Activated CD4-positive, alpha-beta T cell treated with anti-CD3 and anti-CD28 coated beads, Interleukin-2, amount 10 ng/mL, durations not matched to agents 24 days and 14 days (primary cell): ENCODE results near the gene WAPL. TPM values are rescaled to one million over a fixed set of nuclear protein-coding genes. Genes with fewer than 3 reads are reported as not detected.

ENCODE experiments used
- DNase-seq: peaks from one replicate; pipeline ENCODE4 v3.0.0; 2022
- H3K27ac Mint-ChIP-seq: one replicate; pipeline ENCODE4 v1.8.0; 2022; ENCODE audit warnings: mild to moderate bottlenecking, mixed read lengths
- H3K27me3 Mint-ChIP-seq: one replicate; pipeline ENCODE4 v1.8.0; 2022; ENCODE audit warnings: mixed read lengths
- H3K36me3 Mint-ChIP-seq: one replicate; pipeline ENCODE4 v1.8.0; 2022; ENCODE audit warnings: low read depth, mild to moderate bottlenecking, mixed read lengths
- H3K4me1 Mint-ChIP-seq: one replicate; pipeline ENCODE4 v1.8.0; 2021; ENCODE audit warnings: mixed read lengths
- H3K4me3 Mint-ChIP-seq: one replicate; pipeline ENCODE4 v1.8.0; 2022; ENCODE audit warnings: mild to moderate bottlenecking, moderate library complexity, mixed read lengths
- H3K9me3 Mint-ChIP-seq: one replicate; pipeline ENCODE4 v1.8.0; 2021; ENCODE audit warnings: mixed read lengths
- intact Hi-C: fragments of 100-400 bp; cut with micrococcal nuclease; formaldehyde crosslinking; loops from one replicate; pipeline ENCODE4 v1.15.1; 2023
- total RNA-seq: library from RNA; stranded (reverse); gene quantifications from 2 replicates; pipeline ENCODE4 v1.2.3, GENCODE V29; 2022

The WAPL gene
- total RNA-seq, 1 donor from 2014 or later: 50.6 TPM

DNA sequence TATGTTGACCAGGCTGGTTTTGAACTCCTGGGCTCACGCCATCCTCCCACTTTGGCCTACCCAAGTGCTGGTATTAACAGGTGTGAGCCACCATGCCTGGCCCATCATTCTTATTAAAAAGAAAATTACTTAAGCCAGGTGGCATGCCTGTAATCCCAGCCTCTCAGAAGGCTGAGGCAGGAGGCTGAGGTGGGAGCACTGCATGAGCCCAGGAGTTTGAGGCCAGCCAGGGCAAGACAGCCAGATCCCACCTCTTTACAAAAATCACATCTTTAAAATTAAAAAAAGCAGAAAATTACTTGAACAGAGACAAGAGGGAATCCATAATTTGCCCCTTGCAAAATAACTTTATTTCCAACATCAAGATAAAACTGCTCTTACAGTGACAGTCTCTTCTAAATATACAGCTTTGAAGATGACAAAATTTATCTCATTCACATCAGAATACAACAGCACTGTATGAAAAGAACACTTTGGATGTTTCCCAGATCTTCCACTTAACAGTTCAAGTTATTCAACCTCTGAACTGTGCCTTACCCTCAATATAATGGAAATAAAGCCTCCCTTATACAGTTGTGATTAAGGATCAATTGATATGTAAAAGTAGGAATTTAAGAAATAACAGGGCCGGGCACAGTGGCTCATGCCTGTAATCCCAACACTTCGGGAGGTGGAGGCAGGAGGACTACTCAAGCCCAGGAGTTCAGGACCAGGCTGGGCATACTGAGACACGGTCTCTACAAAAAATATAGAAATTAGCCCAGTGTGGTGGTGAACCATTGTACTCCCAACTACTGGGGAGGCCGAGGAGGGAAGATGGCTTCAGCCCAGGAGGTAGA, 10.3 kb downstream of the WAPL start:
- intact Hi-C loops: no loop called here

DNA sequence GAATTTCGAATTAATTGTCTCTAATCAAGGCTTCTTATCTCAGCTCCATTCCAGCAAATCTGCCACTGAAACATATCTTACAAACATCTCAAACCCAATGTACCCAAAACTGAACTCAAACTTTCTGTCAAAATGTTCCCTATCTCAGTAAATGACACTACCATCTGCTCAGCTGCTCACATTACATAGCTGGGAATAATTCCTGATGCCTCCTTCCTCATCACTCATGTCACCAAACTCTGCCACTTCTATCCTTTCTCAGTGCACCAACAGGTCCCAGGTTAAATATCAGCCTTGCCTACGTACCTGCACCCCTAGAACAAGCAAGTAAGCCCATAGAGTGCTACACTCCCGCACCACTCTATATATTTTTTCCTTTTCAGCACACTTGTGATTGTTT, 12.4 kb downstream of the WAPL start:
- intact Hi-C loops: no loop called here
- Mint-ChIP-seq H3K36me3 (peaks cover 21% of the 10 kb centered on the region), H3K27ac (no peak overlapping the region), H3K9me3 (no peaks in the 10 kb centered on the region), H3K4me1 (peaks cover 26% of the 10 kb centered on the region), H3K27me3 (no peaks in the 10 kb centered on the region), H3K4me3 (no peak overlapping the region)
- no peak for DNase-seq

More for the DNA sequence above, 10.3 kb downstream of the WAPL start:
- DNase-seq: no peak
- Mint-ChIP-seq H3K36me3 (peaks cover 34% of the 10 kb centered on the region), H3K27me3 (no peaks in the 10 kb centered on the region), H3K4me1 (peaks cover 39% of the 10 kb centered on the region), H3K27ac (no peak overlapping the region), H3K4me3 (no peak overlapping the region), H3K9me3 (no peaks in the 10 kb centered on the region)

DNA sequence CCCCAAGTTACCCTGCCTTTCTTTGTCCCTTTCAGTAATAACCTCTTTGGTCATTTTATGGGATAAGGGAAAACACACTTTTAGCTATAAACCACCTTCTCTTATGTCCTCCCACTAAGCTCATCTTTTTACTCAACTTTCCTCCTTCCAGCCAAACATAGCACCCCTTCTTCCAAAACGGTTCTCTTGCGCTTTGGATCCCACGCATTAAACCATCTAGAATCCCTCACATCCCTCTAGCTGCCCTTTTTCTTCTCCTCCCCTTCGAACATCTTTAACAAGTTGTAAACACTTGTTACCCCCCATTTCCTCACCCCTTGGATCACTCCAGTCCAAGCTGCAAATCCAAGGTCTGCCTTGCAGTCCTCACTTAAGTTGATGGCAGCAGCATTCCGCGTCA, 13.4 kb downstream of the WAPL start:
- H3K36me3 Mint-ChIP-seq: peaks cover 18% of the 10 kb centered on the region

DNA sequence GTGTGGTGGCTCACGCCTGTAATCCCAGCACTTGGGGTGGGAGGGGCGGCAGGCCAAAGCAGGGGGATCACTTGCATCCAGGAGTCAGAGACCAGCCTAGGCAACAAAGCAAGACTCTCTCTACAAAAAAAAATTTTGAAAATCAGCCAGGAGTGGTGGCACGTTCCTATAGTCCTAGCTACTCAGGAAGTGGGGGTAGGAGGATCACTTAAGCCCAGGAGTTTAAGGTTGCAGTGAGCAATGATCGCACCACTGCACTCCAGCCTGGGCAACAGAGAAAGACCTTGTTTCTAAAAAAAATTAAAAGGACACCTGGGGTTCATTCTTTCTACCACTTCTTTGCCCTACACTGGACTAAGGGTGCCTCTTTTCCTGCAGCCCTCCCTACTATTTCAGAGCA, 15.1 kb downstream of the WAPL start:
- Mint-ChIP-seq H3K4me1 (peaks cover 17% of the 10 kb centered on the region), H3K4me3 (no peak overlapping the region), H3K27ac (no peak overlapping the region), H3K36me3 (peaks cover 16% of the 10 kb centered on the region), H3K9me3 (no peaks in the 10 kb centered on the region), H3K27me3 (no peaks in the 10 kb centered on the region)
- no peak for DNase-seq
- intact Hi-C loops: no loop called here

More for the DNA sequence above, 13.4 kb downstream of the WAPL start:
- peaks cover 19% of the 10 kb centered on the region for H3K4me1 Mint-ChIP-seq
- H3K27ac Mint-ChIP-seq: no peak overlapping the region
- H3K4me3 Mint-ChIP-seq: no peak overlapping the region
- no peak for DNase-seq
- no peaks in the 10 kb centered on the region for H3K9me3 Mint-ChIP-seq
- no peaks in the 10 kb centered on the region for H3K27me3 Mint-ChIP-seq
- intact Hi-C loops: no loop called here

DNA sequence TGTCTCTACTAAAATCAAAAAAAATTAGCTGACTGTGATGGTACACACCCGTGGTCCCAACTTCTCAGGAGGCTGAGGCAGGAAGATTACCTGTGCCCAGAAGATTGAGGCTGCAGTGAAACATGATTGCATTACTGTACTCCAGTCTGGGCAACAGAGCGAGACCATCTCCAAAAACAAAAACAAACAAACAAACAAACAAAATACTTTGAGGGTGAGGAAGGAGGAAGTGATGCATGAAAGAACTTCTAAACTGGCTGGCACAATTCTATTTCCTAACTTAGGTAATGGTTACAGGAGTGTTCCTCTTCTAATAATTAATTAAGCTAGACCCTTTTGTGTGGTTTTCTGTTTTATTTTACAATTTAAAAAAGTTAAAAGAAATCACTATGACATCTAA, 15.5 kb downstream of the WAPL start:
- H3K36me3 Mint-ChIP-seq: peaks cover 15% of the 10 kb centered on the region
- H3K27me3 Mint-ChIP-seq: no peaks in the 10 kb centered on the region
- H3K9me3 Mint-ChIP-seq: no peaks in the 10 kb centered on the region
- H3K27ac Mint-ChIP-seq: no peak overlapping the region
- peaks cover 17% of the 10 kb centered on the region for H3K4me1 Mint-ChIP-seq
- no peak for DNase-seq
- no peak overlapping the region for H3K4me3 Mint-ChIP-seq
- intact Hi-C loops: no loop called here

DNA sequence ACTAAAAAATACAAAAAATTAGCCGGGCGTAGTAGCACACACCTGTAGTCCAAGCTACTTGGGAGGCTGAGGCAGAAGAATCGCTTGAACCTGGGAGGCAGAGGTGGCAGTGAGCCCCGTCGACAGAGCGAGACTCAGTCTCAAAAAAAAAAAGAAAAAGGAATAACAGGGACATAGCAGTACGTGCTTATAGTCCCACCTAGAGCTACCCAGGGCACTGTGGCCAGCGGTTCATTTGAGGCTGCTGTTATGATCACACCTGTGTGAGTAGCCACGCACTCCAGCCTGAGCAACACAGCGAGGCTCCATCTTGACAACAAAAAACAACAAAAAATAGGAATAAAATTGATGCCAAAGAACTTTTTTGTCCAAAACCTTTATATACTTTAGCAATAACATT, 17.1 kb downstream of the WAPL start:
- DNase-seq: no peak
- no peak overlapping the region for H3K27ac Mint-ChIP-seq
- no peaks in the 10 kb centered on the region for H3K9me3 Mint-ChIP-seq
- intact Hi-C loops: no loop called here
- H3K27me3 Mint-ChIP-seq: no peaks in the 10 kb centered on the region
- H3K36me3 Mint-ChIP-seq: peaks cover 23% of the 10 kb centered on the region
- no peak overlapping the region for H3K4me3 Mint-ChIP-seq
- peaks cover 23% of the 10 kb centered on the region for H3K4me1 Mint-ChIP-seq

DNA sequence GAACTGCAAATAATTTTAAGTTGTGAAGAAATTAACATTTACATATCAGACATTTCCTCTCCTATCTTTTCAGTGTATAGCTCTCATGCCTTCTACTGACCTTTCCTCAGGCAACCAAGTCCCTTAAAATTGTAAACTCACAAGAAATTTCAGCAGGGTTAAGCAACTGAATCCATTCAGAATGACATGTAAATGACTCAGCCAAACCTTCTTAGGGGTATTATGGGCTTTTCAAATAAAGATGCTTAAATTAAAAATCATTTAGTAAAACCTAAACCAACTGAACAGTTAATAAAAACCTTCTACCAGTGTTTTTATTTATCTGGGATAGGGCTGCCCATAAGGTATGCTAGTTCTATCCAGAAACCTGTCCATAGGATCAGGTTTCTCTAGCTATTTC, 20.7 kb downstream of the WAPL start:
- no peaks in the 10 kb centered on the region for H3K27me3 Mint-ChIP-seq
- no peak overlapping the region for H3K27ac Mint-ChIP-seq
- peaks cover 51% of the 10 kb centered on the region for H3K36me3 Mint-ChIP-seq
- no peak for DNase-seq
- H3K4me1 Mint-ChIP-seq: peaks cover 29% of the 10 kb centered on the region
- no peak overlapping the region for H3K4me3 Mint-ChIP-seq
- intact Hi-C loops: no loop called here
- no peaks in the 10 kb centered on the region for H3K9me3 Mint-ChIP-seq

DNA sequence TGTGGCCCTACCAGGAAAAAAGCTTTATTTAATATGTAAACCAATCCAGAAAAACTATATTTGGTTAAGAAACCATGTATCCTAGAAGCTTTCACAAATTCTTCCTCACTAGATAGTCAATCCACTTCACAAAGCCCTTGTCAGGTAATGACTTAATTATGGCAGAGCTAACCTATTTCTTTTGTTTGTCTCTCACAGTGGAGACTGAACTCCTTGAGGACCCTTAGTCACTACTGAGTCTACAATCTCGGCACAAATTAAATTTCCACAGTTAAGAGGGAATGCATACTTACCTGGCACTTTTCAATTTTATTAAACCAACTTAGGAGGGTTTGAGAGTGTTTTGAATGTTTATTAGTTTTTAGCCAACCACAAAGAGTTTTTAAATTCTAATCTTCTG, 23.0 kb downstream of the WAPL start:
- H3K36me3 Mint-ChIP-seq: peaks cover 60% of the 10 kb centered on the region
- H3K9me3 Mint-ChIP-seq: no peaks in the 10 kb centered on the region
- DNase-seq: no peak
- H3K27me3 Mint-ChIP-seq: no peaks in the 10 kb centered on the region
- intact Hi-C loops: no loop called here
- H3K27ac Mint-ChIP-seq: no peak overlapping the region
- no peak overlapping the region for H3K4me3 Mint-ChIP-seq
- peaks cover 34% of the 10 kb centered on the region for H3K4me1 Mint-ChIP-seq

DNA sequence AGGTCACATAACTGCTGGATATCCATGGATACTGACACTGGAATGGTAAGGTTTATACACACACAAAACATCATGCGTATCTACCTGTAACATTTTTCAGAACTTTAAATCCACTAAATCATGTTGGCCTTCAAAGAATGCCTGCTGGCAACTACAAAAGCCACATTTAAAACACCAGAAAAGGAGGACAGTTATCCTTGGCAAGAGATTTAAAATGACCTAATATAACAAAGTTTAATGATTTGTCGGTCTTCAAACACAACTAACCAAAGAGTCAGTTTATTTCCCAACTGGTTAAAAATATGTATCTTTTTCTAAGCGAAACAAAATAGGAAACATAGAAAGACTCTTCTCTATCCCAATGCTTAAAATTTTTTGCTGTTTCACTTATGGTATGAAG, 24.0 kb downstream of the WAPL start:
- Mint-ChIP-seq H3K4me1 (peaks cover 29% of the 10 kb centered on the region), H3K36me3 (peaks cover 55% of the 10 kb centered on the region), H3K4me3 (no peak overlapping the region), H3K27me3 (no peaks in the 10 kb centered on the region), H3K27ac (no peak overlapping the region), H3K9me3 (no peaks in the 10 kb centered on the region)
- intact Hi-C loops: no loop called here
- no peak for DNase-seq

DNA sequence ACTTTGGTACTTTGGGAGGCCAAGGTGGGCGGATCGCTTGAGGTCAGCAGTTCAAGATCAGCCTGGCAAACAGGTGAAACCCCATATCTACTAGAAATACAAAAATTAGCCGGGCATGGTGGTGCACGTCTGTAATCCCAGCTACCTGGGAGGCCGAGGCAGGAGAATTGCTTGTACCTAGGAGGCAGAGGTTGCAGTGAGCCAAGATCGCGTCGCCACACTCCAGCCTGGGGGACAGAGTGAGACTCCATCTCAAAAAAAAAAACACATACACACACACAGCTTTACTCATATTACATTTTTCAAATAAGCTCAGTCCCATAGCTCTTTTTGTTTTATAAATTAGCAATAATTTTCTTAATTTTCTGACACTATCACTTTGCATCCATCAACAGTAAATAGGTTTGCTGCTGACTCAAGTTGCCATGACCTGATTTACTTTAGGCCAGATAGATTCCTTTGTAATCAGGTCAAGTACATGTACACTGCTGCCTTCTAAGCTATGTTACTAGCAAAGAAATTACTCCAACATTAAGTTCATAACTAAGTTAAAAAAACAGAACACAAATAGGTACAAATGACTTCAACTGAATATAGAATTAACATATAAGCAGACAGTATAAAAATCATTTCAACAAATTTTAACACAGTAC, 31.5 kb downstream of the WAPL start:
- Mint-ChIP-seq H3K36me3 (peaks cover 39% of the 10 kb centered on the region), H3K9me3 (no peaks in the 10 kb centered on the region), H3K27me3 (no peaks in the 10 kb centered on the region), H3K27ac (no peak overlapping the region), H3K4me3 (no peak overlapping the region), H3K4me1 (peaks cover 18% of the 10 kb centered on the region)
- no peak for DNase-seq
- intact Hi-C loops: no loop called here

DNA sequence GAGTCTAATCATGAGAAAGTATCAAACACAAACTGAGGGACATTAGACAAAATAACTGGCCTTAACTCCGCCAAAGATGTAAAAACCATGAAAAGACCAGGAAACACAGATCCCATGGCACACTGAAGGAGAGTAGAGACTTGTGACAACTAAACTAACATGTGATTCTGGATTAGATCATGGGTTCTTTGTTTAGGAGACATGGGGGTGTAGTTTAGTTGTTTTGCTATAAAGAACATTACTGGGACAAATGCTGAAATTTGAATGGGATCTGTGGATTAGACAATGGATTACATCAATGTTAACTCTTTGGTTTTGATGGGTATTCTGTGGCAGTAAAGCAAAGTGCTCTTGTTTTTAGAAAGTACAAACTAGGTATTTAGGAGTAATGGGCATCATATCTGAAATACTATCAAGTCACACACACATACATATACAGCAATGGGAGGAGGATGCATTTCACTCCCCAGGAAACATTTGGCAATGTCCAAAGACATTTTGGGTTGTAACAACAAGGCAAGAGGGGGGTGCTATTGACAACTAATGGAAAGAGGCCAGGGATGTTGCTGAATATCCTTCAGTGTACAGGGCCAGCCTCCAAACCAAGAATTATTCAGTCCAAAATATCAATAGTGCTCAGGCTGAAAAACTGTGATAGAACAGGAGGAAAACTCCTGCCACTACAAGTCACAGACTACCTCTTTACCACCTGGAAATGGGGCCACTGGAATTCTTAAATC, 32.4 kb downstream of the WAPL start:
- H3K9me3 Mint-ChIP-seq: no peaks in the 10 kb centered on the region
- H3K4me3 Mint-ChIP-seq: no peak overlapping the region
- peak overlapping the region; percentile 10 for H3K27ac Mint-ChIP-seq
- peaks cover 18% of the 10 kb centered on the region for H3K4me1 Mint-ChIP-seq
- H3K27me3 Mint-ChIP-seq: no peaks in the 10 kb centered on the region
- intact Hi-C loops: no loop called here
- DNase-seq: no peak
- H3K36me3 Mint-ChIP-seq: peaks cover 40% of the 10 kb centered on the region

DNA sequence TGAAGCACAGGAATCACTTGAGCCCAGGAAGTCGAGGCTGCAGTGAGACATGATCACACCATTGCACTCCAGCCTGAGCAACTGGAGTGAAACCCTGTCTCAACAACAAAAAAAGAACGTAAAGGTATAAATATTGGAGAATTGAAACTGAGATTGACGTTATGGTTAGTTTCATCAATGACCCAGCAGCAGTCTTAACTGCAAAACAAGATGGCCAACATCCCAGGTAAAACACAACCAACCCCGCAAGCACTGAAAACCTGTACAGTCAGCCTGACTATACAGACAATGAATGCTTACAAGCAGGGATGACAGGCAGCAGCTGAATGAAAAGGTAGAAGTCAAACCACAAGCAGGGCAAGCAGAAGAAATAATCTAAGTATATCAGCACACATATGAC, 34.7 kb downstream of the WAPL start:
- no peak for DNase-seq
- intact Hi-C loops: no loop called here
- Mint-ChIP-seq H3K27ac (no peak overlapping the region), H3K36me3 (peaks cover 43% of the 10 kb centered on the region), H3K4me1 (peaks cover 12% of the 10 kb centered on the region), H3K27me3 (no peaks in the 10 kb centered on the region), H3K4me3 (no peak overlapping the region), H3K9me3 (no peaks in the 10 kb centered on the region)

DNA sequence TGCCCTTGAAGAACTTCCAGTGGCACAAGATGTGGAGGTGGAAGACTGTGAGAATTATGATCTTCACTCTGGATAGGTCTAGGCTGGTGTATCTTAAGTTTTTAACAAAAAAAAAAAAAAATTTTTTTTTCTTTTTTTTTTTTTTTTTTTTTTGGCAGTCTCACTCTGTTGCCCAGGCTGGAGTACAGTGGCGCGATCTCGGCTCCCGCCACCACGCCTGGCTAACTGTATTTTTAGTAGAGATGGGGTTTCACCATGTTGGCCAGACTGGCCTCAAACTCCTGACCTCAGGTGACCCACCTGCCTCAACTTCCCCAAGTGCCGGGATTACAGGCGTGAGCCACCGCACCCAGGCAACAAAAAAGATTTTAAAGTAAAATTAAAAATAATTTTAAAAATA, 37.9 kb downstream of the WAPL start:
- no peak for DNase-seq
- H3K9me3 Mint-ChIP-seq: no peaks in the 10 kb centered on the region
- H3K4me3 Mint-ChIP-seq: no peak overlapping the region
- no peaks in the 10 kb centered on the region for H3K27me3 Mint-ChIP-seq
- intact Hi-C loops: no loop called here
- H3K4me1 Mint-ChIP-seq: peaks cover 5% of the 10 kb centered on the region
- H3K36me3 Mint-ChIP-seq: peaks cover 30% of the 10 kb centered on the region
- H3K27ac Mint-ChIP-seq: no peak overlapping the region

DNA sequence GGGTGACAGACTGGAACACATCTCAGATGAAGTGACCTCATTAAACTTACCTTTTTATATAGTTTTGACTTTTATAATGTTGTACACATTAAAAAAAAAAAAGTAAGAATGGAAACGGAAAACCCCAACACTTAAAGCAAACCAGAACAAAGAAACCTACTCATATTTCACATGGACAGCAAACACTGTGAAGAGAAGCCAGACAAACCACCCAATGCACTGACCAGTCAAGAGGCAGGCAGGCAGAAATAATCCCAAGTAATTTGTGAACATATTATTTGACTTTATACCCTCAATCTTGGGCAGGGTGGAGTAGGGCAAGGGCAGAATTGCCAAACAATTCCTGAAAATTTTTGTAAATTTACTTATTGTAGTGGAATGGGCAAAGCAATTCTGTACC, 39.8 kb downstream of the WAPL start:
- no peak overlapping the region for H3K27ac Mint-ChIP-seq
- intact Hi-C loops: no loop called here
- H3K4me3 Mint-ChIP-seq: no peak overlapping the region
- no peaks in the 10 kb centered on the region for H3K27me3 Mint-ChIP-seq
- H3K4me1 Mint-ChIP-seq: peaks cover 5% of the 10 kb centered on the region
- H3K9me3 Mint-ChIP-seq: no peaks in the 10 kb centered on the region
- H3K36me3 Mint-ChIP-seq: peaks cover 25% of the 10 kb centered on the region
- no peak for DNase-seq
